GM19467 (cell line): ENCODE results near the gene RER1.

Source experiments
- ATAC-seq: cut with Tn5 transposase; IDR thresholded peaks from one replicate; pipeline ENCODE4 v1.9.1; 2021; ENCODE audit warnings: mild to moderate bottlenecking, moderate library complexity; ENCODE audit not compliant: unreplicated experiment

RER1 gene

GRCh38 chr1:2442661-2443060, 51.0 kb downstream of the RER1 start:
- ATAC-seq: no peak

GRCh38 chr1:2443277-2444137, 51.9 kb downstream of the RER1 start:
- no peak for ATAC-seq

DNA sequence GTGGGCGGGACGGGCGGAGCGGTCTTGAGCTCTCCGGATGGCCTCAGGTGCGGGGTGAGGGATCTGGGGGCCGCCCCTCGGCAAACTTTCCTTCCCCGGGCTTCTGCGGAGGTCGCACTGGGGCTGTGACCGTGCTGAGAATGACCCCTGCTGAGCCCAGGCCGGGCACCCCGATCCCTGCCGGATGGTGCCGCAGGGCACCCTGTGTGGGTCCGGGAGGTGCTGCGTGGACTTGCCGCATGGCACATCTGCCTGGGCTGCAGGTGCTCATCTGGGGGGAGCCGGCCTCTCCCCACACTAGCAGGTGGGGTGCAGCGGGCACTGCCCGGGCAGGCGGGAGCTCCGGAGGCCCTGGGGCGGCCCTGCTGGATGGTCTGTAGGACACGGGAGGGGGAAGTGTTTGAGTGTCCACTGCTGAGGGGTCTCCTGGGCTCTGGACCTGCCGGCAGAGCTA, 52.5 kb downstream of the RER1 start:
- ATAC-seq: no peak

DNA sequence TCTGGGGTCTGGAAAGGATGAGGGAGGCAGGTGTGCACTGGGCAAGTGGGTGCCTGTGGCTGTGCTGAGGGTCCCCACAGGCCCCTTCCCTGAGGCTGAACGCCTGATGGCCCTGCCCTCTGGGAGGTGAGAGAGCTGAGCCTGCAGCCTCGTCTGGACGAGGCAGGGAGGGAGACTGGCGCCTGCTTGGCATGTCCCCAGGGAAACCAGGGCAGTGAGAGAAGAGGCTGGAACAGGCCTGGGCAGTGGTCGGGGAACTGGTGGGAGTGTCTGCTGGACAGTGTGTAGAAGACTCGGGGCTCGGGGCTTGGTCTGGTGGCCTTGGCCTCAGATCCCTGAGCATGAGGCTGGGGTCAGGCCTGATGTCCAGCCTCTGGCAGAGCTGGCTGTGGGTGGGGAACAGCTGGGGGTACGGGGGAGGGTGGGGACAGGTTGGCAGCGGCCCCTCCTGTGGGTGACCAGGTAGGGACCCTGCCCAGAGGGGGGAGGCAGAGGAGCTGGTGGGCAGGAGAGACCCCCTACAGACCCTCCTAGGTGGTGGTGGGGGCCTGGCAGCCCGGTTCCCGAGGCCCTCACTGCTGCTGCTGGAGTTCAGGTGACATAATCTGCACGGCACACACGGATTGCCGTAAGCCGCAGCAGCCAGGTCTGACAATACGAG, 53.7 kb downstream of the RER1 start:
- no peak for ATAC-seq

GRCh38 chr1:2445823-2446215, 54.2 kb downstream of the RER1 start:
- ATAC-seq: no peak

DNA sequence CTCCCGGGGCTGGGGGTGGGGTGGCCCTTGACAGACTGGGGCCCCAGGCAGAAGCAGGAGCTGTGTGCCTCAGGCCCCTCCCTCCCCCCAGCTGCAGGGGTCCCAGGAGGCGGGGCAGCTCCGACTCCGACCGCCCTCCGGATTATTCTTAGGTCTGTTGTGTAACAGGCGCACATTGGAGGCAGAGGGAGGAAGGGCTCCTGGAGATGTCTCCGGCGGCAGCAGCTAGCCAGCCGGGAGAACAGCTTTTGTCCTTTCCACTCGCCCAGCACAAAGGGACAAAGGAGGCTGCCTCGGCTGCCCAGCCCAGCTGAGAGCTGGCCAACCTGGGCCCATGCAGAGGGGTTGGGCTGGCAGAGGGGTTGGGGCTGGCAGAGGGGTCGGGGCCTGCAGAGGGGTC, 54.8 kb downstream of the RER1 start:
- no peak for ATAC-seq

GRCh38 chr1:2446861-2447260, 55.2 kb downstream of the RER1 start:
- ATAC-seq: no peak

DNA sequence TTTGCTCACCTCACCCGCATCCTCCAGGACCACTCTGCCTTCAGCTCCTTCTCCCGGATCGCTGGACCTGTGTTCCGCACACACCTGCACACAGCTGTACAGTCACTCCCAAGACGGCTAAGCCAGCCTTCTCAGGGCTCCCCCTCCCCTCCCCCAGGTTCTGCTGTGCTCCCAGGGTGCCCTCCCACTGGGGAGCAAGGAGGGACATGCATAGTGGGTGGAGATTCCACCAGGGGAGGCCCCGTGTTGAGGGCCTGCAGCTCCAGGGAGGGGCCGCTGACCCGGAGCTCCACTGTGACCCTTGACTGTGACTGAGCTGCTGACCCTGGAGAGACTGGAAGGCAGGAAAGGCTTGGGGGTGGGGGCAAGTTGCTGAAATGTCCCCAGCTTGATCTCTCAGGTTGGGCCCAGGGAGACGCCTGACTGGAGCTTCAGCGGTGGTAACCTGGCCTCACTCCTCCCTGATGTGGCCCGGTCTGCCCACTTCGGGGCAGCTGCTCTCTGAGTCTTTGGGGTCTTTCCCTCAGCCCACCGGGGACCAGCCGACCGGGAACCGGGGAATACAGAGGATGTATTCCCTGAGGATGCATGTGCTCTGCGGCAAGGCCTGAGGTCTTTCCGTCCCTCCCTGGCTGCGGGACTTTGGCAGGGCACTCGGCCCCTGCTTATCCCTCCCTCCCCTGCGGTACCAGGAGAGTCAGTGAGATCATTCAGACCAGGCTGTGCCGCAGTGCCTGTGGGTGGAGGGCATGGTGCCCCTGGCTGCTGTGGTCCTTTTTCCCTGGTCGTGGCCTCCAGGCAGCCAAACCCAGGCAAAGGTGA, 55.8 kb downstream of the RER1 start:
- ATAC-seq: no peak

DNA sequence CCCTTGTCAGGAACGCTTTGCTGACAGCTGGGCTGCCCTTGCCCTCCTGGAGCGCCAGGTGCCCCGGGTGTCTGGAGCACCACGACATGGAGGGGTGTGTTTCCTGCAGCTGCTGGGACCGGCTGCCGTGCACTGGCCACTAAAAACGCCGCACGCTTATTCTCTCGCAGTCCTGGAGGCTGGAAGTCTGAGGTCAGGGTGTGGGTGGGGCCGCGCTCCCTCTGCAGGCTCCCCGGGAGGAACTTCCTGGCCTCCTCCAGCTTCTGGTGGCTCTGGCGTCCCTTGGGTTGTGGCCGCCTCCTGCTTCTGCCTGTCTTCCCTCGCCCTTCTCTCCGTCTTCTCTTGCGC, 56.4 kb downstream of the RER1 start:
- ATAC-seq: no peak

DNA sequence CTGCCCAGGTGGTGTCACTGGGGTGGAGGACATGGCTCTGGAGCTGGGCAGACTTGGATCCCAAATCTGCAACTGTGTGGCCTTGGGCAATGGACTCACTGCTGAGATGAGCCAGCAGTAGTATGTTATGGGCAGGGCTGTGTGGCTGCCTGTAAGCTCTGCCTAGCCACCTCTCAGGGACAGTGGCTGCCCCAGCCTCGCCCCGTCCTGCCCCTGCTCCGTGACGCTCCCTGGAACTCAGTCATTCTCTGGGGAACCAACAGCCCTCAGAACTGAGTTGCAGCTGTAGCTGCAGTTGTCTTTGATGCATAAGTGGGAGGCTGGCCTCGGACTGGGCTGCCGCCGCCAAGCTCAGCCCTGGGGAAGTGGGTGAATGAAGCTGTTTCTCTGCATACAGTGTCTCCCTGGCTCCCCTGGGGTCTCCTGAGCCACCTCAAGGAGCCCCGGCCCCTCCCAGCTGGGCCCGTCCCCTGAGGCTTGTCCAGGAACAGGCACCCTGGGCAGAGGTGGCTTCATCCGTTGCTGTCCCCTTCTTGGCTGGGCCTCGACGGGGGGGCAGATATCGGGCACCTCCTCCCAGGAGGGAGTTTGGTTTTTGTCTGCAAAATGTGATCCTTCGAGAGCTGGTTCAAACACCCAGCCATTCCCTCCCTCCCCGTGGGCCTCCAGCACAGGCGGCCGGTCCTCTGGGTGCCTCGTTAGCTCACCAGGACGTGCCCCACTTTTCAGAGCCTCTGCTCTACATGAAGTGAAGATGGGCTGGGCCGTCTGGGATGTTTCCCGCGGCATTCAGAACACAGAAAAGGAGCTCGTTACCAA, 58.2 kb downstream of the RER1 start:
- no peak for ATAC-seq

GRCh38 chr1:2451741-2452140, 60.1 kb downstream of the RER1 start:
- ATAC-seq: no peak

DNA sequence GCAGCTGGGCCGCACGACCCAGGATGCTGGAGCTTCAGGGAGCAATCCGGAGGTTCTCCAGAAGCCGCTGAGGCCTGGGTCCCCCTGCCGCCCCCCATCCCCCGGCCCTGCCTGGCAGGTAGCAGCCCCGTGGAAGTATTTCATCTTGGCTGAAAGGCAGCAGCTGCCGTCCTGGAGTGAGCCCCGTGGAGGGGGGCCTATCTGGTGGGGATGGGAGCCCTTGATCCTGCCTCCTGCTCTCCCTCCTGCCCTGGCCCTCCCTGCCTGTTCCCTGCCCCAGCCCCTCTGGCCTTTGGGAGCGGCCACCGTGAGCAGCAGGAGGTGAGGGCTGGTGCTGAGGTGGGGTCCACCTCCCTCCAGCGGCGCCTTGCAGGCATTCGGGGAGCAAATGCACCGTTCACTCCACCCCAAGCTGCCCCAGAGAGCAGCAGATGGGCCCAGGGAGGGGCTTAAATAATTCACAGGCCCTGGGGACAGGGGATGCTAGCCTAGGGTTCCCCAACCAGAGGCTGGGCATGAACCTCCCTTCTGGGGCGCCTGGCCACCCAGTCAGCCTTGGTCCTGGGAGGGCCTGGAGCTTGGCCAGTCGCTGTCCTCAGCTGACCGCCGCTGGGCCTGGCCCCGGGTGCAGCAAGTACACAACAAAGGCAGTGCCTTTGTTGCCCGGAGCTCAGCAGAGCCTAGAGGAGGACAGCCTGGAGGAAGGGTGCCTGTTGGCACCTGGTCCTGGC, 60.7 kb downstream of the RER1 start:
- no peak for ATAC-seq

- ATAC-seq: no peak
Measured at GRCh38 chr1:2452932-2453315, 61.3 kb downstream of the RER1 start.

DNA sequence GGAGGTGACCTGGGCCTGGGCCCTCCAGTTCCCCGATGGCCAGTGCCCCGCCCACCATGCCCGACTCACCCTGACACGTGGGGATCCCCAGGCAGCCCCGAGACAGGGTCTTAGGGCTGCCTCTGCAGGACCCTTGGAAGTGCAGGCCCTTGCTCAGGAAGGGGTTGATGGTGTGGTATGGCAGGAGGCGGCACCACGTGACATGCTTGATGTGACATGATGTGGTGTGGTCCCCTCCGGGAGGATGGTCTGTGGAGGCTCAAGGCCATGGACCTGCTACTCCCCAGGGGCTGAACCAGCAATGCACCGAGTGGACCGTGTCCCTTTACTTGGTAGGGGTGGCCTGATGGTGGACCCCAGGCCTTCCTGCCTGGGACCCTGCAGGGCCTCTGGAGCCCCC, 62.6 kb downstream of the RER1 start:
- ATAC-seq: no peak
